HepG2 (cell line): ENCODE data around the gene AGAP3. TPM values are rescaled to one million over a fixed set of nuclear protein-coding genes. Genes with fewer than 3 reads are reported as not detected.
A peak's percentile ranks its signal among the peaks of the same experiment; 100 is the strongest.

Source experiments
- AGO2 ChIP-seq: fragments of 200-400 bp; formaldehyde crosslinking; optimal IDR thresholded peaks from 2 replicates; pipeline ENCODE3; 2017; ENCODE audit warnings: mild to moderate bottlenecking, low read depth, low read length, moderate library complexity
- ATAD3A ChIP-seq: sonication (generic); formaldehyde crosslinking; IDR thresholded peaks from 2 replicates; pipeline ENCODE4 v1.4.0; 2020; ENCODE audit warnings: missing genetic modification reagents
- BORCS8-MEF2B ChIP-seq: sonication (generic); formaldehyde crosslinking; IDR thresholded peaks from 2 replicates; pipeline ENCODE4 v1.8.0; 2022; ENCODE audit warnings: mild to moderate bottlenecking, missing genetic modification reagents
- CCDC6 ChIP-seq: sonication (generic); formaldehyde crosslinking; IDR thresholded peaks from 2 replicates; pipeline ENCODE4 v1.8.1; 2022; ENCODE audit warnings: mild to moderate bottlenecking, missing genetic modification reagents, moderate library complexity
- CREB3 ChIP-seq: sonication (generic); formaldehyde crosslinking; IDR thresholded peaks from 2 replicates; pipeline ENCODE4 v1.5.0; 2020; ENCODE audit warnings: missing genetic modification reagents
- GPN1 ChIP-seq: sonication (generic); formaldehyde crosslinking; IDR thresholded peaks from 2 replicates; pipeline ENCODE4 v1.5.1; 2020; ENCODE audit warnings: missing genetic modification reagents, borderline replicate concordance
- GTF3A ChIP-seq: sonication (generic); formaldehyde crosslinking; conservative IDR thresholded peaks from 2 replicates; pipeline ENCODE4 v1.4.0; 2020; ENCODE audit warnings: mild to moderate bottlenecking, missing genetic modification reagents
- KAT2B ChIP-seq: fragments of 150-350 bp; IDR thresholded peaks from 2 replicates; pipeline ENCODE4 v1.6.1; 2014; ENCODE audit warnings: low read depth, low read length, borderline replicate concordance
- MAZ ChIP-seq, 2 experiments: sonication (generic) in 1 of 2; formaldehyde crosslinking in 1 of 2; IDR thresholded peaks; 2 replicates each; pipeline versions ENCODE4 v1.5.0 to v1.6.1; 2012 to 2020; ENCODE audit warnings: low read depth in 2 of 2, mild to moderate bottlenecking in 2 of 2, borderline replicate concordance in 1 of 2, improper control_type of control experiment in 1 of 2, low read length in 1 of 2, missing genetic modification reagents in 1 of 2, moderate library complexity in 1 of 2
- PAF1 ChIP-seq: IDR thresholded peaks from 2 replicates; pipeline ENCODE4 v1.6.1; 2016; ENCODE audit warnings: missing genetic modification reagents, missing compliant biosample characterization
- PCBP2 ChIP-seq: fragments of 200-400 bp; formaldehyde crosslinking; optimal IDR thresholded peaks from 2 replicates; pipeline ENCODE3; 2018; ENCODE audit warnings: low read length, low read depth; ENCODE audit not compliant: poor library complexity, severe bottlenecking
- SETDB1 ChIP-seq: sonication (generic); formaldehyde crosslinking; IDR thresholded peaks from 2 replicates; pipeline ENCODE4 v1.5.1; 2020; ENCODE audit warnings: missing genetic modification reagents, mild to moderate bottlenecking, borderline replicate concordance
- SOX13 ChIP-seq, 3 experiments: fragments of 450-650 bp in 1 of 3; sonication (generic) in 1 of 3; formaldehyde crosslinking in 1 of 3; IDR thresholded peaks in 2 of 3; conservative IDR thresholded peaks in 1 of 3; 2 replicates each; pipeline versions ENCODE4 v1.5.0 to v1.6.1; 2016 to 2020; ENCODE audit warnings: antibody characterized with exemption in 1 of 3, mild to moderate bottlenecking in 1 of 3, missing compliant biosample characterization in 1 of 3, missing genetic modification reagents in 1 of 3, moderate library complexity in 1 of 3
- YY1 ChIP-seq: IDR thresholded peaks from 2 replicates; pipeline ENCODE4 v1.6.1; 2011; ENCODE audit warnings: low read length, low read depth, moderate library complexity, mild to moderate bottlenecking; ENCODE audit not compliant: insufficient read depth, insufficient replicate concordance
- ZIK1 ChIP-seq: sonication (generic); formaldehyde crosslinking; IDR thresholded peaks from 2 replicates; pipeline ENCODE4 v1.5.0; 2020; ENCODE audit warnings: mild to moderate bottlenecking, low read depth, missing genetic modification reagents, borderline replicate concordance
- ZNF12 ChIP-seq: sonication (generic); formaldehyde crosslinking; IDR thresholded peaks from 2 replicates; pipeline ENCODE4 v1.5.0; 2020; ENCODE audit warnings: missing genetic modification reagents
- ZNF160 ChIP-seq: sonication (generic); formaldehyde crosslinking; IDR thresholded peaks from 2 replicates; pipeline ENCODE4 v1.8.0; 2022; ENCODE audit warnings: mild to moderate bottlenecking, inconsistent platforms, missing genetic modification reagents
- ZNF30 ChIP-seq: sonication (generic); formaldehyde crosslinking; IDR thresholded peaks from 2 replicates; pipeline ENCODE4 v1.5.0; 2020; ENCODE audit warnings: mild to moderate bottlenecking, missing genetic modification reagents
- ZNF598 ChIP-seq: sonication (generic); formaldehyde crosslinking; IDR thresholded peaks from 2 replicates; pipeline ENCODE4 v1.5.1; 2020; ENCODE audit warnings: mild to moderate bottlenecking, missing genetic modification reagents, borderline replicate concordance
- ZNF713 ChIP-seq: sonication (generic); formaldehyde crosslinking; IDR thresholded peaks from 2 replicates; pipeline ENCODE4 v1.4.0; 2020; ENCODE audit warnings: mild to moderate bottlenecking, missing genetic modification reagents
- ZNF766 ChIP-seq: sonication (generic); formaldehyde crosslinking; IDR thresholded peaks from 2 replicates; pipeline ENCODE4 v1.5.0; 2020; ENCODE audit warnings: missing genetic modification reagents, borderline replicate concordance
- ZNF790 ChIP-seq: sonication (generic); formaldehyde crosslinking; IDR thresholded peaks from 2 replicates; pipeline ENCODE4 v1.8.0; 2022; ENCODE audit warnings: missing genetic modification reagents, mild to moderate bottlenecking, borderline replicate concordance
- ZNF792 ChIP-seq: IDR thresholded peaks from 2 replicates; pipeline ENCODE4 v1.6.1; 2016
- ZNF83 ChIP-seq: sonication (generic); formaldehyde crosslinking; IDR thresholded peaks from 2 replicates; pipeline ENCODE4 v1.4.0; 2020; ENCODE audit warnings: missing genetic modification reagents, mild to moderate bottlenecking, borderline replicate concordance
- polyA plus RNA-seq, 8 experiments: library from polyadenylated mRNA; depleted of rRNA in 3 of 8; stranded (reverse) in 7 of 8; unstranded in 1 of 8; fragments of >200 nt; fragmentation: Illumina TruSeq in 4 of 8; extraction: Trizol in 4 of 8; gene quantifications; 2 replicates each; pipeline versions ENCODE4 v1.2.1 to v1.2.3, GENCODE V29; 2011 to 2016; ENCODE audit warnings: low read depth in 4 of 8, missing spikeins in 1 of 8, mixed read lengths in 1 of 8; ENCODE audit not compliant: insufficient read depth in 1 of 8
- total RNA-seq, 5 experiments: library from RNA; depleted of rRNA; stranded (reverse); fragments of >200 nt; fragmentation: Illumina TruSeq; extraction: Trizol; gene quantifications; 2 replicates each; pipeline ENCODE4 v1.2.3, GENCODE V29; 2016; ENCODE audit warnings: low read depth in 1 of 5
- TF ChIP-seq, protein P1 (sequence below): sonication (generic); formaldehyde crosslinking; IDR thresholded peaks from 2 replicates; pipeline ENCODE4 v1.5.0; 2020; ENCODE audit warnings: missing genetic modification reagents
- TF ChIP-seq, protein P2 (sequence below): sonication (generic); formaldehyde crosslinking; IDR thresholded peaks from 2 replicates; pipeline ENCODE4 v1.4.0; 2020; ENCODE audit warnings: missing genetic modification reagents

The AGAP3 gene
- total and polyA plus RNA-seq, 2 of the 13 experiments (the other 11 are each of a cell fraction or from before 2014, with no cell fraction given): 31.3 to 61.4 TPM

DNA sequence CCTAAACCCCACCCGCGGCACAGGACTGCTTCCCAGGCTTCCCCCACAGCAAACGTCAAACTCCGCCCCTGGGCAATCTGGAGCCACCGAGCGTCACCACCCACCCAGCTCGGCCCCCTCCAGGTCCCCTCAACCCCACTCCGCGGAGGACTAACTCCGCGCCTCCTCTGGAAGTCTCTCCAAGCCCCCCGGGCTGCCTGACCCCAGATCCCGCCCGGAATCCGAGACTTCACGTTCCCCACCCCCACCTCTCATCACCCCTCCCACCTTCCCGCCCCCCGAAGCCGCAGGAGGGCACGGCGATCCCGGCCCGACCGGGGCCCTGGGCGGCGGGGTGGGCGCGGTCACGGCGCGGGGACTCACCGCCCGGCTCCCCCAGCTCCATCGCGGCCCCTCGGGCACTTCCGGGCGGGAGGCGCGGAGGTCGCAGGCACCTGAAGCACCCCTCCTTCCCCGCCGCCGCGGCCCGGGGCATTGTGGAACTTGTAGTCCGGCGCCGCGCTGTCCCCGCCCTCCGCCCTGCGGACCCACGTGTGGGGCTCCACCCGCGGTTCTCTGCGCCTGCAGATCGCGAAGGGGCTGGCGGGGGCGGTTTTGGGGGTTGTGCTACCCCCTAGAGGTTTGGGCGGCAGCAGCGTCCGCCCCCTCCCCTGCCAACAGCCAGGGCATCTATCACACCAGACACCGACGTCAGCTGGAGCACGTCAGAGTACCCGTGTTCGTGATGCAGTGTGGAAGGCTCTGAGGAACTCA, 3.0 kb upstream of the AGAP3 start, which contains the start of gene TMUB1 (continued):
- TF ChIP-seq ZNF160 (no peak), ZNF30 (no peak), ATAD3A (CRISPR knock-in tag) (no peak), ZNF792 (CRISPR knock-in tag) (no peak), GTF3A (CRISPR knock-in tag) (no peak), ZIK1 (CRISPR knock-in tag) (no peak; the same call in 1 of the 2 replicates), AGO2 (no peak), MAZ (IDR thresholded peaks at IDR 0.05; ENCODE audit: borderline replicate concordance, low read depth, low read length) (0 out of 2 replicates have a peak, but pooled peaks have one; percentile 21), MAZ (CRISPR knock-in tag; IDR thresholded peaks at IDR 0.05; ENCODE audit: low read depth) (peak; percentile 86), PAF1 (CRISPR knock-in tag) (no peak), SETDB1 (no peak), ZNF12 (CRISPR knock-in tag) (no peak), CCDC6 (no peak), YY1 (peak; percentile 66), ZNF790 (no peak), KAT2B (no peak), BORCS8-MEF2B (CRISPR knock-in tag) (no peak), PCBP2 (no peak), CREB3 (CRISPR knock-in tag) (no peak), ZNF766 (CRISPR knock-in tag) (no peak), ZNF713 (CRISPR knock-in tag) (0 out of 2 replicates have a peak, but pooled peaks have one; percentile 21), ZNF83 (CRISPR knock-in tag) (peak; percentile 62; the same call in 1 of the 2 replicates), ZNF598 (CRISPR knock-in tag) (no peak), SOX13 (IDR thresholded peaks at IDR 0.05) (no peak), SOX13 (CRISPR knock-in tag; conservative IDR thresholded peaks at IDR 0.05 in 1 of 2, IDR thresholded peaks at IDR 0.05 in 1 of 2) (no peak), GPN1 (CRISPR knock-in tag) (no peak)
- TF ChIP-seq, protein P1, sequence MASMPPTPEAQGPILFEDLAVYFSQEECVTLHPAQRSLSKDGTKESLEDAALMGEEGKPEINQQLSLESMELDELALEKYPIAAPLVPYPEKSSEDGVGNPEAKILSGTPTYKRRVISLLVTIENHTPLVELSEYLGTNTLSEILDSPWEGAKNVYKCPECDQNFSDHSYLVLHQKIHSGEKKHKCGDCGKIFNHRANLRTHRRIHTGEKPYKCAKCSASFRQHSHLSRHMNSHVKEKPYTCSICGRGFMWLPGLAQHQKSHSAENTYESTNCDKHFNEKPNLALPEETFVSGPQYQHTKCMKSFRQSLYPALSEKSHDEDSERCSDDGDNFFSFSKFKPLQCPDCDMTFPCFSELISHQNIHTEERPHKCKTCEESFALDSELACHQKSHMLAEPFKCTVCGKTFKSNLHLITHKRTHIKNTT (CRISPR knock-in tag): no peak
- TF ChIP-seq, protein P2, sequence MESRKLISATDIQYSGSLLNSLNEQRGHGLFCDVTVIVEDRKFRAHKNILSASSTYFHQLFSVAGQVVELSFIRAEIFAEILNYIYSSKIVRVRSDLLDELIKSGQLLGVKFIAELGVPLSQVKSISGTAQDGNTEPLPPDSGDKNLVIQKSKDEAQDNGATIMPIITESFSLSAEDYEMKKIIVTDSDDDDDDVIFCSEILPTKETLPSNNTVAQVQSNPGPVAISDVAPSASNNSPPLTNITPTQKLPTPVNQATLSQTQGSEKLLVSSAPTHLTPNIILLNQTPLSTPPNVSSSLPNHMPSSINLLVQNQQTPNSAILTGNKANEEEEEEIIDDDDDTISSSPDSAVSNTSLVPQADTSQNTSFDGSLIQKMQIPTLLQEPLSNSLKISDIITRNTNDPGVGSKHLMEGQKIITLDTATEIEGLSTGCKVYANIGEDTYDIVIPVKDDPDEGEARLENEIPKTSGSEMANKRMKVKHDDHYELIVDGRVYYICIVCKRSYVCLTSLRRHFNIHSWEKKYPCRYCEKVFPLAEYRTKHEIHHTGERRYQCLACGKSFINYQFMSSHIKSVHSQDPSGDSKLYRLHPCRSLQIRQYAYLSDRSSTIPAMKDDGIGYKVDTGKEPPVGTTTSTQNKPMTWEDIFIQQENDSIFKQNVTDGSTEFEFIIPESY (CRISPR knock-in tag): no peak
